Suprapubic skin (tissue), 4 donors: ENCODE measurements around the gene NSFL1C. TPM values are rescaled to one million over a fixed set of nuclear protein-coding genes. Genes with fewer than 3 reads are reported as not detected.
"Not testable (repeated sequence)": the region's sequence is repeated elsewhere in the genome, so short reads cannot be mapped to it uniquely, and the experiment has no call there.

ENCODE experiments used
- DNase-seq, 2 donors: peaks; one replicate each; pipeline ENCODE4 v3.0.0-alpha.2; 2019; ENCODE audit warnings: low spot score in 2 of 2
- H3K27ac ChIP-seq: fragments of 200-600 bp; sonication (generic); one replicate; pipeline ENCODE4 v1.5.1; 2019
- H3K27me3 ChIP-seq: fragments of 200-600 bp; sonication (generic); one replicate; pipeline ENCODE4 v1.5.1; 2019
- H3K36me3 ChIP-seq: fragments of 200-600 bp; sonication (generic); one replicate; pipeline ENCODE4 v1.5.1; 2019
- H3K4me1 ChIP-seq: fragments of 200-600 bp; sonication (generic); one replicate; pipeline ENCODE4 v1.5.1; 2019
- H3K4me3 ChIP-seq: fragments of 200-600 bp; sonication (generic); one replicate; pipeline ENCODE4 v1.5.1; 2019; ENCODE audit warnings: mild to moderate bottlenecking
- H3K9me3 ChIP-seq: fragments of 200-600 bp; sonication (generic); one replicate; pipeline ENCODE4 v1.5.1; 2019
- CTCF ChIP-seq, 2 donors: fragments of 200-600 bp in 1 of 2; fragments of 450-650 bp in 1 of 2; sonication (generic) in 1 of 2; IDR thresholded peaks; one replicate each; pipeline ENCODE4 v1.5.1; 2016 to 2019; ENCODE audit warnings: antibody characterized with exemption in 2 of 2, mild to moderate bottlenecking in 1 of 2, moderate library complexity in 1 of 2
- EP300 ChIP-seq: sonication (generic); formaldehyde crosslinking; IDR thresholded peaks from one replicate; pipeline ENCODE4 v1.6.1; 2017; ENCODE audit warnings: antibody characterized with exemption
- POLR2A ChIP-seq, 2 donors: fragments of 450-650 bp; IDR thresholded peaks; one replicate each; pipeline ENCODE4 v1.6.1; 2017; ENCODE audit warnings: antibody characterized with exemption in 2 of 2, mild to moderate bottlenecking in 2 of 2, moderate library complexity in 2 of 2
- POLR2AphosphoS5 ChIP-seq, 3 donors: sonication (generic); formaldehyde crosslinking; IDR thresholded peaks; one replicate each; pipeline ENCODE4 v1.6.1; 2017; ENCODE audit warnings: antibody characterized with exemption in 3 of 3
- WGBS: methylation state at CpG from one replicate; pipeline ENCODE4 v1.1.5; 2018; 5-methylcytosine and 5-hydroxymethylcytosine counted together
- total RNA-seq, 4 donors: library from RNA; depleted of rRNA; stranded (reverse); fragments of >200 nt; gene quantifications; one replicate each; pipeline ENCODE4 v1.1.0, GENCODE V29; 2016

Gene NSFL1C
- total RNA-seq, 4 donors from 2014 or later = 55.0 to 75.3 (median 64.3) TPM

DNA sequence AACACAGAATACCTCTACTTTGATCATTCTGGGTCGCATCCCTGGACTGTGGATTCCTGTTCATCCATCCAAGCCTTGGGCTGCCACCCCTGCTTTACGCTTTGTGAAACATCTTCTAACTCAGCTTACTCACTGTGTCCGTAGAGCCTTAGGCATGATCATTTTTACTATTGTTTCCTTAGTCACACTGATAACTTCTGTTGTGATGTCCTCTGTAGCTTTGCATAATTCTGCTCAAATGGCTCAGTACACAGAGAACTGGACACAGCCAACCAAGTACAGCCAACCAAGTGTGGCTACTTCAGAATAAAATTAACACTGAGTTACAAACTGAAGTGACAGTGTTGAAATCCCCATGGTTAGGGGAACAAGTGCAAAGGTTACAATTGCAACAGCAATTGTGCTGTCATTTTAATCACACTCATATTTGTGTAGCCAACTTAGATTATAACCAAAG lies 65.2 kb downstream of the NSFL1C start:
- no peak overlapping the region for H3K4me3 ChIP-seq
- WGBS = 74% methylated on average over 3 of the region's 3 CpGs
- no peaks in the 10 kb centered on the region for H3K36me3 ChIP-seq
- TF ChIP-seq EP300 = no peak
- TF ChIP-seq POLR2AphosphoS5 (IDR thresholded peaks at IDR 0.05) = no peak
- TF ChIP-seq POLR2A (IDR thresholded peaks at IDR 0.05) = no peak
- no peak for TF ChIP-seq CTCF (IDR thresholded peaks at IDR 0.05)
- no peaks in the 10 kb centered on the region for H3K9me3 ChIP-seq
- peaks cover 9% of the 10 kb centered on the region for H3K4me1 ChIP-seq
- H3K27me3 ChIP-seq = peaks cover 16% of the 10 kb centered on the region
- no peak overlapping the region for H3K27ac ChIP-seq
- DNase-seq = no peak

GRCh38 chr20:1399678-1400366 lies 66.8 kb downstream of the NSFL1C start:
- peaks cover 21% of the 10 kb centered on the region for H3K27me3 ChIP-seq

GRCh38 chr20:1398185-1398584 lies 68.5 kb downstream of the NSFL1C start:
- H3K4me3 ChIP-seq, DNase-seq, H3K27ac ChIP-seq, H3K9me3 ChIP-seq, H3K36me3 ChIP-seq: not testable (repeated sequence)
- WGBS = 65% methylated on average over 7 of the region's 7 CpGs
- peaks cover 22% of the 10 kb centered on the region for H3K27me3 ChIP-seq
- H3K4me1 ChIP-seq = peaks cover 16% of the 10 kb centered on the region

More at GRCh38 chr20:1399678-1400366, 66.8 kb downstream of the NSFL1C start:
- H3K36me3 ChIP-seq, H3K9me3 ChIP-seq, DNase-seq, H3K27ac ChIP-seq, H3K4me3 ChIP-seq, H3K4me1 ChIP-seq: not testable (repeated sequence)
- 20% methylated on average over 8 of the region's 8 CpGs for WGBS

DNA sequence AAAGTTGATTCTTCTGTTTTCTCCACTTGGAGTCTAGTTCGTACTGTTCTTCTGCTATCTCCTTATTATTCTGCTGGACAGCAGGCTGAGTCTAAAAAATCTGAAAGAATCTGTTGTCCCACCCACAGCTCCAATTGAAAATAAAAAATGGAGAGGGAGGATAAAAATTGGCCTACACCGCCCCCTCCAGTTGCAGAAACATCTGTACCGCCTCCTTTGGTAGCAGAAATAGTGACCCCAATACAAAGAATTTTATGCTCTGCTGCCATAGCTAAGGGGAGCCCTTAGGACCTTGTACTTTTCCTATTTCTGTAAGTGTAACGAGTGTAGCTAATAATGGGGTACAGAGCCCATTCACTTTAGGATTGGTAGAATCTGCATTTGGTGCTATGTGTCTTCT lies 68.9 kb downstream of the NSFL1C start:
- TF ChIP-seq EP300 = no peak
- no peak for TF ChIP-seq CTCF (IDR thresholded peaks at IDR 0.05)
- no peak for TF ChIP-seq POLR2A (IDR thresholded peaks at IDR 0.05)
- no peak for TF ChIP-seq POLR2AphosphoS5 (IDR thresholded peaks at IDR 0.05)
- WGBS = 76% methylated on average over 4 of the region's 4 CpGs
- Histone ChIP-seq H3K27me3 (peaks cover 22% of the 10 kb centered on the region), H3K9me3 (no peaks in the 10 kb centered on the region), H3K4me3 (no peak overlapping the region), H3K4me1 (peaks cover 16% of the 10 kb centered on the region), H3K36me3 (no peaks in the 10 kb centered on the region), H3K27ac (no peak overlapping the region)
- no peak for DNase-seq

DNA sequence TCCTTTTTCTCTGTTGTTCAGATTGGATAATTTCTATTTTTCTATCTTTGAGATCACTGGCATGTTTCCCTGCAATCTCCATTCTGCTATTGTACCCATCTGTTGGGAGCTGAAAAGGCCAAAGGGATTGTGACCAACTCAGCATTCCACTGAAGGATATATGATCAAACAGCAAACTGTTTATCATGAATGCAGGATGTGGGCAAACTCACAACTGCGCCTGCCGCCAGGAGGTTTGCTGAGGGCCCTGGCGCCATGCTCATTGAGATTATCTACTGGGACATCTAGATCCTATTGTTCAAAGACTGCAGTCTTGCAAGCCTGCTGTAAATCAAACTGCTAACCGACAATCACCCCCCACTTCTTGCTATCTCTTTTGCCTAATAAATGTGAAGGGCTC lies 69.9 kb downstream of the NSFL1C start:
- Histone ChIP-seq H3K27ac (no peak overlapping the region), H3K9me3 (no peaks in the 10 kb centered on the region)

DNA sequence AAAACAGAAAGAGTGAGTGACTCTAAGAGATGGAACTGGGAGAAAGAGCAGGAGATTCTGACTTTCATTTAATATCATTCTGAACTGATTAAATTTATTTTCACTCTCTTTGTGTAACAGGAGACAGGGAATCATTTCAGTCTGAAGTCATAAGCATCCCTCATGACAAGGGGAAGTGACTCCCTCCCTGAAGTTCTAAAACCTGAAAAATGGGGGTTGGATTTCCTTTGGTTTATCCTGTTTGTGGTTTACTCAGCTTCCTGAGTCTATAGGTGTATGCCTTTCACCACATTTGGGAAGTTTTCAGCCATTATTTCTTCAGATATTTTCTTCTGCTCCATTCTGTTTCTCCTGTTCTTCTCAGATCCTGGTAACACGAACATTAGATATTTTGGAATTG lies 70.4 kb downstream of the NSFL1C start:
- H3K27ac ChIP-seq = no peak overlapping the region
- H3K36me3 ChIP-seq = no peaks in the 10 kb centered on the region
- no peaks in the 10 kb centered on the region for H3K9me3 ChIP-seq
- H3K4me1 ChIP-seq = peaks cover 28% of the 10 kb centered on the region
- DNase-seq = no peak
- 70% methylated on average over 1 of the region's 1 CpG for WGBS
- peaks cover 17% of the 10 kb centered on the region for H3K27me3 ChIP-seq
- H3K4me3 ChIP-seq = no peak overlapping the region
- TF ChIP-seq CTCF (IDR thresholded peaks at IDR 0.05) = no peak
- no peak for TF ChIP-seq POLR2AphosphoS5 (IDR thresholded peaks at IDR 0.05)

More for the DNA sequence above, 69.9 kb downstream of the NSFL1C start:
- no peaks in the 10 kb centered on the region for H3K36me3 ChIP-seq
- 72% methylated on average over 4 of the region's 4 CpGs for WGBS
- H3K4me1 ChIP-seq = peaks cover 24% of the 10 kb centered on the region
- H3K27me3 ChIP-seq = peaks cover 21% of the 10 kb centered on the region
- no peak overlapping the region for H3K4me3 ChIP-seq
- TF ChIP-seq POLR2AphosphoS5 (IDR thresholded peaks at IDR 0.05) (no peak), CTCF (IDR thresholded peaks at IDR 0.05) (no peak), EP300 (no peak), POLR2A (IDR thresholded peaks at IDR 0.05) (no peak)
- no peak for DNase-seq
